Thoracic aorta (tissue), 2 donors: ENCODE measurements around the gene DNM3. TPM values are rescaled to one million over a fixed set of nuclear protein-coding genes. Genes with fewer than 3 reads are reported as not detected.

Source experiments
- ATAC-seq: fragments of 150-250 bp; one replicate; pipeline ENCODE4 v1.8.0; 2017; ENCODE audit warnings: low read depth; ENCODE audit not compliant: insufficient number of reproducible peaks, low FRiP score
- DNase-seq: peaks from one replicate; pipeline ENCODE4 v3.0.0-alpha.2; 2020; ENCODE audit warnings: low spot score
- H3K27ac ChIP-seq, 2 donors: fragments of 200-600 bp; sonication (generic); 1 replicate in 1 of 2; 2 replicates in 1 of 2; pipeline ENCODE4 v1.5.1; 2016; ENCODE audit warnings: mild to moderate bottlenecking in 2 of 2, moderate library complexity in 2 of 2
- H3K27me3 ChIP-seq: fragments of 200-600 bp; sonication (generic); replicated peaks from 2 replicates; pipeline ENCODE4 v1.6.0; 2016; ENCODE audit warnings: mild to moderate bottlenecking; ENCODE audit not compliant: insufficient read depth
- H3K36me3 ChIP-seq: fragments of 200-600 bp; sonication (generic); one replicate; pipeline ENCODE4 v1.5.1; 2016
- H3K4me1 ChIP-seq, 2 donors: fragments of 200-600 bp; sonication (generic); 1 replicate in 1 of 2; 2 replicates in 1 of 2; pipeline versions ENCODE4 v1.5.1 to v1.6.0; 2016; ENCODE audit warnings: low read depth in 2 of 2, mild to moderate bottlenecking in 1 of 2; ENCODE audit not compliant: control insufficient read depth in 1 of 2
- H3K4me3 ChIP-seq: fragments of 200-600 bp; sonication (generic); 2 replicates; pipeline ENCODE4 v1.5.1; 2016; ENCODE audit warnings: mild to moderate bottlenecking
- H3K9me3 ChIP-seq: fragments of 200-600 bp; sonication (generic); 2 replicates; pipeline ENCODE4 v1.5.1; 2016
- CTCF ChIP-seq: fragments of 200-600 bp; sonication (generic); IDR thresholded peaks from one replicate; pipeline ENCODE4 v1.5.1; 2019; ENCODE audit warnings: antibody characterized with exemption
- total RNA-seq, 2 donors: library from RNA; depleted of rRNA; stranded (reverse); fragments of >200 nt; gene quantifications; one replicate each; pipeline versions ENCODE4 v1.1.0 to v1.2.3, GENCODE V29; 2016

The DNM3 gene
- total RNA-seq, 2 donors from 2014 or later: 5.8 to 7.5 TPM

GRCh38 chr1:172322219-172323061 lies 481.1 kb downstream of the DNM3 start:
- Histone ChIP-seq H3K27ac (peak overlapping the region; percentile 77 to 99), H3K27me3 (no peaks in the 10 kb centered on the region), H3K4me1 (peaks cover 16 to 33% of the 10 kb centered on the region in 2 donors), H3K4me3 (peak overlapping the region; percentile 65), H3K9me3 (no peaks in the 10 kb centered on the region), H3K36me3 (no peaks in the 10 kb centered on the region)
- peak; percentile 96 for ATAC-seq
- peak; percentile 34 for DNase-seq
- no peak for TF ChIP-seq CTCF

- no peaks in the 10 kb centered on the region for H3K27me3 ChIP-seq
- H3K4me3 ChIP-seq: no peak overlapping the region
- no peaks in the 10 kb centered on the region for H3K9me3 ChIP-seq
- H3K27ac ChIP-seq: peak overlapping the region in 1 of 2 donors; percentile 99
- H3K36me3 ChIP-seq: no peaks in the 10 kb centered on the region
- no peak for DNase-seq
- no peak for ATAC-seq
- peaks cover 16 to 33% of the 10 kb centered on the region in 2 donors for H3K4me1 ChIP-seq
- TF ChIP-seq CTCF: no peak
Observed at GRCh38 chr1:172323686-172324085, 482.4 kb downstream of the DNM3 start.

GRCh38 chr1:172324086-172324485 lies 482.8 kb downstream of the DNM3 start:
- H3K36me3 ChIP-seq: no peaks in the 10 kb centered on the region

GRCh38 chr1:172324761-172325160 lies 483.5 kb downstream of the DNM3 start:
- peaks cover 16 to 33% of the 10 kb centered on the region in 2 donors for H3K4me1 ChIP-seq
- no peak for TF ChIP-seq CTCF
- no peak overlapping the region for H3K27ac ChIP-seq
- H3K27me3 ChIP-seq: no peaks in the 10 kb centered on the region
- ATAC-seq (no peak), DNase-seq (no peak)
- H3K36me3 ChIP-seq: no peaks in the 10 kb centered on the region
- no peaks in the 10 kb centered on the region for H3K9me3 ChIP-seq
- H3K4me3 ChIP-seq: no peak overlapping the region

More at GRCh38 chr1:172324086-172324485, 482.8 kb downstream of the DNM3 start:
- Histone ChIP-seq H3K27ac (no peak overlapping the region), H3K9me3 (no peaks in the 10 kb centered on the region), H3K27me3 (no peaks in the 10 kb centered on the region), H3K4me3 (no peak overlapping the region), H3K4me1 (peaks cover 16 to 33% of the 10 kb centered on the region in 2 donors)
- DNase-seq: no peak
- ATAC-seq: no peak
- no peak for TF ChIP-seq CTCF

- Histone ChIP-seq H3K4me1 (peaks cover 13 to 31% of the 10 kb centered on the region in 2 donors), H3K27me3 (no peaks in the 10 kb centered on the region), H3K4me3 (no peak overlapping the region), H3K9me3 (no peaks in the 10 kb centered on the region), H3K27ac (no peak overlapping the region), H3K36me3 (no peaks in the 10 kb centered on the region)
- no peak for TF ChIP-seq CTCF
- DNase-seq: no peak
- ATAC-seq: no peak
Observed at GRCh38 chr1:172325531-172325930, 484.2 kb downstream of the DNM3 start.
